Fibroblast of lung (primary cell): Measurements from ENCODE around the gene ANO4. TPM values are rescaled to one million over a fixed set of nuclear protein-coding genes. Genes with fewer than 3 reads are reported as not detected.

Experiments used
- DNase-seq, 2 donors: peaks; one replicate each; pipeline versions ENCODE4 v3.0.0 to v3.0.0-alpha.2; 2010; ENCODE audit warnings: low read depth in 2 of 2
- H2AFZ ChIP-seq: 2 replicates; pipeline ENCODE4 v1.5.1; 2012; ENCODE audit warnings: low read length, control low read depth, inconsistent platforms
- H3K27ac ChIP-seq: 2 replicates; pipeline ENCODE4 v1.5.1; 2011; ENCODE audit warnings: low read length, control low read depth; ENCODE audit not compliant: insufficient read depth
- H3K27me3 ChIP-seq: 2 replicates; pipeline ENCODE4 v1.5.1; 2011; ENCODE audit warnings: mild to moderate bottlenecking, low read length; ENCODE audit not compliant: control insufficient read depth, insufficient read depth
- H3K36me3 ChIP-seq: 2 replicates; pipeline ENCODE4 v1.5.1; 2011; ENCODE audit warnings: low read length; ENCODE audit not compliant: control insufficient read depth, insufficient read depth
- H3K4me1 ChIP-seq: 2 replicates; pipeline ENCODE4 v1.5.1; 2011; ENCODE audit warnings: low read length; ENCODE audit not compliant: control insufficient read depth, insufficient read depth; ENCODE audit errors: extremely low read depth
- H3K4me2 ChIP-seq: 2 replicates; pipeline ENCODE4 v1.5.1; 2011; ENCODE audit warnings: low read length, control low read depth; ENCODE audit not compliant: insufficient read depth; ENCODE audit errors: extremely low read depth
- H3K4me3 ChIP-seq, 4 experiments: fragments of 200-600 bp in 1 of 4; sonication (generic) in 1 of 4; replicated peaks in 1 of 4; 2 replicates each; pipeline ENCODE4 v1.5.1; 2011 to 2016; ENCODE audit warnings: low read length in 4 of 4, low read depth in 3 of 4, mild to moderate bottlenecking in 3 of 4, control low read depth in 2 of 4, inconsistent platforms in 1 of 4, mixed read lengths in 1 of 4; ENCODE audit not compliant: insufficient read depth in 1 of 4; ENCODE audit errors: control extremely low read depth in 1 of 4
- H3K79me2 ChIP-seq: 2 replicates; pipeline ENCODE4 v1.5.1; 2012; ENCODE audit warnings: mild to moderate bottlenecking, low read length, inconsistent platforms; ENCODE audit not compliant: control insufficient read depth, insufficient read depth
- H3K9ac ChIP-seq: 2 replicates; pipeline ENCODE4 v1.5.1; 2011; ENCODE audit warnings: mild to moderate bottlenecking, low read length, control low read depth; ENCODE audit not compliant: insufficient read depth
- H3K9me3 ChIP-seq: 2 replicates; pipeline ENCODE4 v1.5.1; 2012; ENCODE audit warnings: low read depth, low read length; ENCODE audit not compliant: control insufficient read depth, insufficient read depth
- H4K20me1 ChIP-seq: 2 replicates; pipeline ENCODE4 v1.5.1; 2011; ENCODE audit warnings: low read length; ENCODE audit not compliant: control insufficient read depth, insufficient read depth; ENCODE audit errors: extremely low read depth
- CTCF ChIP-seq, 2 donors: IDR thresholded peaks in 1 of 2; conservative IDR thresholded peaks in 1 of 2; 1 replicate in 1 of 2; 2 replicates in 1 of 2; pipeline ENCODE4 v1.5.1; 2011 to 2012; ENCODE audit warnings: low read length in 2 of 2, control low read depth in 1 of 2, inconsistent platforms in 1 of 2, low read depth in 1 of 2, mild to moderate bottlenecking in 1 of 2
- EZH2 ChIP-seq: IDR thresholded peaks from 2 replicates; pipeline ENCODE4 v1.5.1; 2012; ENCODE audit warnings: low read length, control low read depth, mild to moderate bottlenecking; ENCODE audit errors: missing control alignments
- polyA plus RNA-seq, 2 donors: library from polyadenylated mRNA; depleted of rRNA in 1 of 2; stranded (reverse) in 1 of 2; unstranded in 1 of 2; fragments of >200 nt; gene quantifications; 2 replicates each; pipeline ENCODE4 v1.2.1, GENCODE V29; 2011 to 2012; ENCODE audit warnings: missing spikeins in 1 of 2
- total RNA-seq: library from RNA; depleted of rRNA; stranded (reverse); fragments of >200 nt; gene quantifications from 2 replicates; pipeline ENCODE4 v1.2.1, GENCODE V29; 2014

Gene ANO4
- total and polyA plus RNA-seq, 2 donors (not counting 1 experiment from before 2014, with no cell fraction given) = 11.7 to 42.3 TPM

- Histone ChIP-seq H3K27me3 (no peaks in the 10 kb centered on the region), H3K79me2 (no peaks in the 10 kb centered on the region), H3K4me1 (no peaks in the 10 kb centered on the region), H3K4me2 (no peak overlapping the region), H4K20me1 (no peaks in the 10 kb centered on the region), H3K4me3 (no peak overlapping the region), H3K9ac (no peak overlapping the region), H3K36me3 (no peaks in the 10 kb centered on the region), H3K9me3 (no peaks in the 10 kb centered on the region), H3K27ac (no peak overlapping the region), H2AFZ (no peak overlapping the region)
- DNase-seq = no peak
- no peak for TF ChIP-seq CTCF (conservative IDR thresholded peaks at IDR 0.05 in 1 of 2, IDR thresholded peaks at IDR 0.05 in 1 of 2; ENCODE audit: low read depth in 1 of 2, low read length in 2 of 2)
- TF ChIP-seq EZH2 = no peak
Observed at GRCh38 chr12:100974747-100975146, 180.2 kb downstream of the ANO4 start.

GRCh38 chr12:100976735-100977134, 182.2 kb downstream of the ANO4 start:
- Histone ChIP-seq H3K36me3 (no peaks in the 10 kb centered on the region), H3K27me3 (no peaks in the 10 kb centered on the region), H3K4me2 (no peak overlapping the region), H4K20me1 (no peaks in the 10 kb centered on the region), H3K9ac (no peak overlapping the region), H3K27ac (no peak overlapping the region), H2AFZ (no peak overlapping the region), H3K4me3 (no peak overlapping the region), H3K9me3 (no peaks in the 10 kb centered on the region), H3K79me2 (no peaks in the 10 kb centered on the region), H3K4me1 (no peaks in the 10 kb centered on the region)
- TF ChIP-seq CTCF (conservative IDR thresholded peaks at IDR 0.05 in 1 of 2, IDR thresholded peaks at IDR 0.05 in 1 of 2; ENCODE audit: low read depth in 1 of 2, low read length in 2 of 2) = no peak
- TF ChIP-seq EZH2 = no peak
- no peak for DNase-seq

- Histone ChIP-seq H3K27ac (no peak overlapping the region), H3K79me2 (no peaks in the 10 kb centered on the region), H3K27me3 (no peaks in the 10 kb centered on the region), H3K4me2 (no peak overlapping the region), H3K9ac (no peak overlapping the region), H3K9me3 (no peaks in the 10 kb centered on the region), H4K20me1 (no peaks in the 10 kb centered on the region), H3K36me3 (no peaks in the 10 kb centered on the region), H3K4me1 (no peaks in the 10 kb centered on the region), H3K4me3 (no peak overlapping the region), H2AFZ (no peak overlapping the region)
- no peak for DNase-seq
- TF ChIP-seq EZH2 = no peak
- TF ChIP-seq CTCF (conservative IDR thresholded peaks at IDR 0.05 in 1 of 2, IDR thresholded peaks at IDR 0.05 in 1 of 2; ENCODE audit: low read depth in 1 of 2, low read length in 2 of 2) = no peak
Observed at GRCh38 chr12:100980856-100981255, 186.3 kb downstream of the ANO4 start.
